Body of pancreas (tissue), 4 donors: ENCODE data around the gene NT5DC3.

Source experiments
- CTCF ChIP-seq, 7 experiments: fragments of 450-650 bp in 4 of 7; fragments of 200-600 bp in 3 of 7; sonication (generic) in 3 of 7; IDR thresholded peaks; one replicate each; pipeline ENCODE4 v1.5.1; 2016 to 2019; ENCODE audit warnings: antibody characterized with exemption in 7 of 7
- POLR2A ChIP-seq, 3 donors: fragments of 450-650 bp; IDR thresholded peaks; one replicate each; pipeline ENCODE4 v1.6.1; 2016; ENCODE audit warnings: antibody characterized with exemption in 3 of 3, mild to moderate bottlenecking in 2 of 3

GRCh38 chr12:103785243-103786031 lies 55.6 kb downstream of the NT5DC3 start:
- TF ChIP-seq CTCF (IDR thresholded peaks at IDR 0.05) (no peak), POLR2A (IDR thresholded peaks at IDR 0.05) (no peak)
